Neural cell (in vitro differentiated cells): ENCODE measurements around the gene THOC3.
"Not testable (repeated sequence)": the region's sequence is repeated elsewhere in the genome, so short reads cannot be mapped to it uniquely, and the experiment has no call there.

Experiments used
- CTCF ChIP-seq: fragments of 450-650 bp; IDR thresholded peaks from 2 replicates; pipeline ENCODE4 v1.5.1; 2014; ENCODE audit warnings: antibody characterized with exemption, mild to moderate bottlenecking, moderate library complexity; ENCODE audit not compliant: poor library complexity, severe bottlenecking
- POLR2AphosphoS5 ChIP-seq: IDR thresholded peaks from 2 replicates; pipeline ENCODE4 v1.6.1; 2012
- REST ChIP-seq: IDR thresholded peaks from 2 replicates; pipeline ENCODE4 v1.6.1; 2012; ENCODE audit warnings: borderline replicate concordance

- not testable (repeated sequence) for TF ChIP-seq CTCF, POLR2AphosphoS5, REST
Measured at GRCh38 chr5:175952810-175953209, 15.3 kb downstream of the THOC3 start.
